SK-MEL-5 (cell line): ENCODE measurements around the gene LRBA. TPM values are rescaled to one million over a fixed set of nuclear protein-coding genes. Genes with fewer than 3 reads are reported as not detected.

Source experiments
- DNase-seq: peaks from one replicate; pipeline ENCODE4 v3.0.0-alpha.2; 2016; ENCODE audit warnings: low read depth, low spot score
- in situ Hi-C: cut with HindIII; loops from 2 replicates; pipeline ENCODE4 v1.10.0; 2016; ENCODE audit warnings: low sequenced_read_pairs, high pct_unique_total_duplicates, low pct_unique_long_range_greater_than_20kb
- total RNA-seq: library from RNA; depleted of rRNA; stranded (reverse); fragments of >200 nt; shearing (Covaris generic); gene quantifications from 2 replicates; pipeline ENCODE4 v1.2.3, GENCODE V29; 2014

LRBA gene
- total RNA-seq, 1 experiment from 2014 or later, result 31.0 TPM

GRCh38 chr4:150805183-150806025, 209.7 kb downstream of the LRBA start:
- in situ Hi-C loops, result no loop called here
- DNase-seq, result no peak

- in situ Hi-C loops, result no loop called here
- no peak for DNase-seq
Measured at GRCh38 chr4:150801833-150802232, 213.3 kb downstream of the LRBA start.

- in situ Hi-C loops, result no loop called here
- DNase-seq, result peak; percentile 27
Measured at GRCh38 chr4:150799207-150799606, 215.9 kb downstream of the LRBA start.

- in situ Hi-C loops, result no loop called here
- DNase-seq, result no peak
Measured at GRCh38 chr4:150794706-150795105, 220.4 kb downstream of the LRBA start.

- in situ Hi-C loops, result no loop called here
- DNase-seq, result no peak
Measured at GRCh38 chr4:150789864-150790263, 225.2 kb downstream of the LRBA start.

GRCh38 chr4:150784939-150785338, 230.1 kb downstream of the LRBA start:
- DNase-seq, result no peak
- in situ Hi-C loops, result no loop called here

GRCh38 chr4:150784305-150784704, 230.8 kb downstream of the LRBA start:
- in situ Hi-C loops, result no loop called here
- no peak for DNase-seq

- in situ Hi-C loops, result no loop called here
- peak; percentile 2 for DNase-seq
Measured at GRCh38 chr4:150782921-150783320, 232.2 kb downstream of the LRBA start.

- peak; percentile 35 for DNase-seq
- in situ Hi-C loops, result no loop called here
Measured at GRCh38 chr4:150782311-150782710, 232.8 kb downstream of the LRBA start.

- in situ Hi-C loops, result no loop called here
- DNase-seq, result no peak
Measured at GRCh38 chr4:150781191-150781590, 233.9 kb downstream of the LRBA start.

- no peak for DNase-seq
- in situ Hi-C loops, result no loop called here
Measured at GRCh38 chr4:150779707-150780106, 235.4 kb downstream of the LRBA start.

- DNase-seq, result no peak
- in situ Hi-C loops, result no loop called here
Measured at GRCh38 chr4:150773729-150774449, 241.2 kb downstream of the LRBA start.

- in situ Hi-C loops, result no loop called here
- no peak for DNase-seq
Measured at GRCh38 chr4:150773032-150773431, 242.1 kb downstream of the LRBA start.

GRCh38 chr4:150771382-150771781, 243.7 kb downstream of the LRBA start:
- in situ Hi-C loops, result no loop called here

GRCh38 chr4:150769845-150770244, 245.2 kb downstream of the LRBA start:
- no peak for DNase-seq

More at GRCh38 chr4:150771382-150771781, 243.7 kb downstream of the LRBA start:
- DNase-seq, result no peak

GRCh38 chr4:150769248-150769647, 245.8 kb downstream of the LRBA start:
- peak; percentile 20 for DNase-seq
- in situ Hi-C loops, result no loop called here

More at GRCh38 chr4:150769845-150770244, 245.2 kb downstream of the LRBA start:
- in situ Hi-C loops, result no loop called here

GRCh38 chr4:150768497-150768896, 246.6 kb downstream of the LRBA start:
- in situ Hi-C loops, result no loop called here
- no peak for DNase-seq

- in situ Hi-C loops, result no loop called here
Measured at GRCh38 chr4:150765216-150765615, 249.9 kb downstream of the LRBA start.

GRCh38 chr4:150751648-150752047, 263.4 kb downstream of the LRBA start:
- in situ Hi-C loops, result no loop called here
- DNase-seq, result no peak

More at GRCh38 chr4:150765216-150765615, 249.9 kb downstream of the LRBA start:
- DNase-seq, result no peak
